NB4 (cell line): ENCODE data around the gene ARMC9.

Experiments
- CTCF ChIP-seq: IDR thresholded peaks from one replicate; pipeline ENCODE4 v1.5.1; 2012; ENCODE audit warnings: low read depth, low read length
- MAX ChIP-seq: IDR thresholded peaks from 2 replicates; pipeline ENCODE4 v1.6.1; 2011; ENCODE audit warnings: low read depth, low read length
- MYC ChIP-seq: IDR thresholded peaks from 2 replicates; pipeline ENCODE4 v1.6.1; 2011; ENCODE audit warnings: low read depth, low read length
- POLR2A ChIP-seq: IDR thresholded peaks from 2 replicates; pipeline ENCODE4 v1.6.1; 2011; ENCODE audit warnings: mild to moderate bottlenecking; ENCODE audit not compliant: insufficient read length; ENCODE audit errors: extremely low read depth

GRCh38 chr2:231323316-231323715 lies 124.9 kb downstream of the ARMC9 start:
- TF ChIP-seq CTCF = no peak
- TF ChIP-seq POLR2A = no peak
- TF ChIP-seq MYC = no peak
- TF ChIP-seq MAX = no peak
